GF-D8 (cell line): Measurements from ENCODE around the gene HAO1.

Experiments
- DNase-seq: peaks from one replicate; lab custom pipeline; 2025; lab: John Stamatoyannopoulos, UW

Gene HAO1

GRCh38 chr20:7926767-7927166, 13.5 kb downstream of the HAO1 start:
- DNase-seq: no peak

- DNase-seq: no peak
These were observed 13.9 kb downstream of the HAO1 start for GRCh38 chr20:7926323-7926722.

GRCh38 chr20:7924692-7925091, 15.6 kb downstream of the HAO1 start:
- no peak for DNase-seq

GRCh38 chr20:7916648-7917047, 23.6 kb downstream of the HAO1 start:
- no peak for DNase-seq

DNA sequence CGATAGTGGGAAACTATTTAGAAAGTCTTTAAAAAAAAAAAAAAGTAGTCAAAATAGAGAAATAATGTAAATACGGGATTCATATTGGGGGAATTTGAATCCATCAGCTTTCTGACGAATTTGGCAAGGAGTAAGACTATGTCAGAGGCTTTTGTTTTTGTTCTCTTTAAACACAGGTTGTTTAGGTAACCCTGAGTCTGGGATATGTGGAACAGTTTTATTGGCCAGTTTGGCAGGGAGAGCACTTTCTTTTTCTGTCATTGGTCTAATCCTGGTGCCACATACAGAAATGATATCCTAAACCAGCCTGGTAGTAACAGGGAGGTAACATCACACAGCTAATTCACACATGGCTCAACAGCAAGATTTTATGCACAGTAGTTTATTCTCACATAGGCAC, 27.7 kb downstream of the HAO1 start:
- DNase-seq: no peak

DNA sequence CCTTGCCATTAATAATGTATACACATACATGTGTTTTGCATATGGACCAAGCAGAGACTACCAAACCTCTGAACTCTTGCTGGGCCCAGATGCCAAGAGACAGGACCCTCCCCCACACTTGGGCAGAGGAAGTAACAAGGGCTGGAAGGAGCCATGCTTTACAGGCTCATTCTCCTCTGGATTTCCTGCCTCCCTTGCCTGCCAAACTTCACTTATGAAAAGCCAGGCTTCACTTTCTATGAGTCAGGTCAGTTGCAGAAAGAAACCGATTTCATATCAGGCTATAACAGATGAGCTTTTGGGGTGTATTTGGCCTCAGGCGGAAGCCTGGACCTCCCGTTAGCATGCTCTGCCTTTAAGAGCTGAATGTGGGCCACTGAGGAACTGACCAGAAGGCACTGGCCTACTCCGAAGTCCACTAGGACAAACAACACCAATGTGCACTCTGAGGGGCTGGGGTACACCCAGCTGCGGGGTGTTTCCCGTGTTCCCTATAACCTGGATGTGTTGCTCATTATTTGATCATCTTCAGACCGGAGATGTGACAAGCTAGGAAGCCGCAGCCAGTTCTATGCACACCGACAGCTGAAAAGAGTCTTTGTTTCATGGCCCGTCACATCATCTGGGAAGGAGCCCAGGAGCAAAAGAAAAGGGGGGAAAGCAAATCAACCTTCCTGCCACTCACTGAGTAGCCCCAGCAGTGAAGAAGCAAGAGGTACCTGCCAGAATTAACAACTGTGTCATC, 28.5 kb downstream of the HAO1 start:
- DNase-seq: no peak

- no peak for DNase-seq
These were observed 31.4 kb downstream of the HAO1 start for GRCh38 chr20:7908905-7909304.

GRCh38 chr20:7903429-7903828, 36.8 kb downstream of the HAO1 start:
- no peak for DNase-seq

GRCh38 chr20:7902879-7903278, 37.4 kb downstream of the HAO1 start:
- no peak for DNase-seq

DNA sequence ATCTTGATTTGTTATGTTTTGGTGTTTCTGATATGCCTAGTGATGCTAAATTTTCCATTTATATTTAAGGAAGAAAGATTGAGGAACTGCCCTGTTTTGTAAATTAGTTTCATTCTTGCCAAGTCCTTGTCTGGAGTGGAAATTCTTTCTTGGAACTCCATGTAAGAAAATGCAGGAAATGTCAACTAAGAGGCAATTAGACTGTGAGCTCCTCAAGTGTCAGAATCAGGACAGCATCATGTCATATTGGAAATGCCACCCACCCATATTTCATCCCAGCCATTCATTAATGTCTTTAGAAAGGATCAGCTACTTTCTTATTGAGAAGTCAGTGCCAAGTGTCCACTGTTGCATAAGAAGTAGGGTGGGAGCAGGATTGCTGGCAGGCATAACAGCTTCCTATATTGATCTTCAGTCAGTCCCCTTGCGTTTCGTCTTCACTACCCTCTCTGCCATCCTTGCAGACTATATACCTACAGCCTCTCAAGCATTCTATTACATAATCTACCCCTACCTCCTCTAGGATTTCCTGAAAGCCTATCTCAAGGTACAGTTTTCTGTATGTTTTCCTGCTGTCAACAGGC, 42.4 kb downstream of the HAO1 start:
- DNase-seq: no peak

GRCh38 chr20:7893014-7893730, 47.1 kb downstream of the HAO1 start:
- DNase-seq: no peak

DNA sequence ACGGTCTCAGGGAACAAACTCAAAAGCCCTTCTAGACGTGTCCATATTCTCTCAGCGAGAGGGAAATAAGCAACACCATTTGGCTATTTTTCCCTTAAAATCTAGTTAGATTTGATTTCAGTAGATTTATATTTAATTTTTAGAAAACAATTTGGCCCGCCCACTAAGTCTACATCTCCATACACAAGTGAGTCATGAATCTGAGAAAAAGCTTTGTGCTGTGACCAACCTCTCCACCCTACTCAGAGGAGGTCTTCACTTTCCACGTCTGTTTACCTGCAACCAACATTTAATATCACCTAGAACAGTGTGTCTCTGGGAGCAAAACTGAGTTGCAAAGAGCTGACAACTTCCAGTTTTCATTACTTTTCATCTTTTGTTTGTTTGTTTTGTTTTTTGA, 48.6 kb downstream of the HAO1 start:
- DNase-seq: no peak

DNA sequence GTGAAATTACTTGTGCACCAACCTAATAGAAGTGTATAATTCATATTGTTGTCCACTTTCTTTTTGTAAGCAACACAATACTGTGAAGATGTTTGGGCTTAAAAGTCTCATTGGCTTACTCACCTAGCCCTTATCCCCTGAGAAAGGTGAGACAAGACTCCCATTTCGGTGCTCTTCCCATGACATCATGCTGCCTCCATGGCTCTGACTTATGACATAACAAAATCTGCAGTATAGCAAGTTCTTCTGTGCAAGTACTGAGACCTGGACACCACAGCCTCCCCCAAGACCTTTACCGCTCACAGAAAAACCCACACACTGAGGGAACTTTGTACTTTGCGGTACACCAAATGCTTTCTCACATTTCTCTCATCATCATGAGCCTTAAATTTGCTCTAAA, 50.5 kb downstream of the HAO1 start:
- no peak for DNase-seq

GRCh38 chr20:7883741-7884140, 56.5 kb downstream of the HAO1 start:
- no peak for DNase-seq

- DNase-seq: no peak
These were observed 56.9 kb downstream of the HAO1 start for GRCh38 chr20:7883309-7883708.

DNA sequence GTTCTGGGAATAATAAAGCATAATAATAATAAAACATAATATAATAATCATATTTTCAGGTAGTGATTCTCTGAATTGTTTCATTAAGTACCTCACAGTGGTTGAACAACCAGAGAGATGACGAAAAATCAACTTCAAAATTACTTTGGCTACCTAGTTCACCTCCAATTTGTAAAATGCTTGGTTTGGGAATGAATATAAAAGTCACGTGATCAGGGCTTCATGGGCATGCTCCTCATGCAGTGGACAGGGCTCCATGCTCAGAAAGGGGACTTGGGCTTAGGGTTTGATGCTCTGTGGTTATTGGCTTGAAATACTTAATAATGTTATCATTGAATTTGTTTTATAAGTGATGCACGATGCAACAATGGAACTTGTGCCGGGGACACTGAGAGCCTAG, 58.2 kb downstream of the HAO1 start:
- DNase-seq: no peak

DNA sequence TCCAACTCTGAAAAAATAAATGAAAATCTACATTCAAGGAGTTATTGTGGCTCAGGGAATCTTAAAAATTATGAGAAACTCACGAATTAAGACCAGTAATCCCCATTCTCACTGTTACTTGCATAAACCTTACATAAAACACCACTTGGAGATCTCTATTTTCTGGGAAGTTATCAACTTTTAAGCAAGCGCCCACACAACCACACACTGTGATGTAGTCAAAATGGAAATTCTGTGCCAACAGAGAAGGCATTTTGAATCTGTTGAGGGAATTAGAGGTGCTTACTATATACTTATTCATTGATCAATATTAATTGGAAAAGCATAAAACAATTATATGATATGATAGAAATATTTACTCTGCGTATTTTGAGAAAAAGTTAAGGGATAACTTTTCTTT, 58.7 kb downstream of the HAO1 start:
- DNase-seq: no peak

- DNase-seq: peak; percentile 14
These were observed 60.4 kb downstream of the HAO1 start for GRCh38 chr20:7879883-7880282.

DNA sequence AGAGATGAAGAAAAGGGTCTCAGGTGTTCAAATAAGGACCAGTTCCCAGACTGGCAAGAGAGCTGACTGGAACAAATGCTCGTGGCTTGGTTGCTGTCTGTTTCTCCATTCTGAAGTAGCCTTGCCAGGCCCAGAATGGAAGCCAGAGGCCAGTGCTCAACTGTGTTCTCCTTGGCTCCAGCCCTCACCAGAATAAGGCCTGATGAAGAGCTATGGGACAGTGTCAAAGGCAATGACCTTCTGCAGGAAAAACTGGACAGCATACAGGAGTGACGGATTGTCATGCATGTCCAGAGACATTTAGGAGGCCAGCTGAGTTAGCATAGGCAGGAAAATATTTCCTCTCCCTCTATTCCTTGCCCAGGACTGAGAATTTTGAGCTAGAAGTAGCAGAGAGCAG, 72.2 kb downstream of the HAO1 start:
- no peak for DNase-seq

- no peak for DNase-seq
These were observed 74.0 kb downstream of the HAO1 start for GRCh38 chr20:7866285-7866684.

DNA sequence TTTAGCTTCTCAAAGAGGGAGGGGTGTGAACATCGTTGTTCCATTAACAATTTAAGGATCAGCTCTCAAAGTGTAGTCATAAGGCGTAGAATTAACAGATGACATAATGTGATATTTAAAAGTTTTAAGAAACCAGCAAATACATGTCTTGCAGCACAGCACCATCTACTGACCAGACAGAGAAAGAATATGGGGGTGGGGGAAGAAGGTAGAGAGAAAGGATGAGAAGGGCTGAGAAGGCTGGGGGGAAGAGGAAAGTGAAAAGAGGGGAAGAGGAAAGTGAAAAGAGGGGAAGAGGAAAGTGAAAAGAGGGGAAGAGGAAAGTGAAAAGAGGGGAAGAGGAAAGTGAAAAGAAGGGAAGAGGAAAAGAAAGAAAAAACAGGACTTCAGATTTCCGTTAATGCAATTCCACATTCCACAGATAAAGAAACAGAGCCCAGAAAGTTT, 80.9 kb downstream of the HAO1 start:
- no peak for DNase-seq

- no peak for DNase-seq
These were observed 81.5 kb downstream of the HAO1 start for GRCh38 chr20:7858734-7859250.

DNA sequence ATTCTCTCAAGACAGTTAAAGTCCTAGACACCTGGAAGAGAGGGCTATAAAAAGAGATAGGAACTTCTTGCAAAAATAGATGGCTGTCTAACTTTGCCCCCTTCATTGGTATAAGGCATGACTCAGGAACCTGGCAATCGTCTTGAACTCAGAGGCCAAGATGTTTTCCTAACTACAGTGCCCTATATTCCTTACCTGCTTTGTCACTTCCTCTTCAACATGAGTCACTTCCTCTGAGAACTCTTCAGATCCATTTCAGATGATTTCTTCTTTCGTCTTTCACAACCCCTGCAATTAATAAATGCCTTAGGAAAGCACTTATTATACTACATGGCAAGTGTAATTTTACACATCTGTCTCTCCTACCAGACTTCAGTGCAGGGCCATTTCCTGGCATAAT, 83.5 kb downstream of the HAO1 start:
- DNase-seq: peak; percentile 6
